GM23338 (cell line): Measurements from ENCODE around the gene ATP13A4. TPM values are rescaled to one million over a fixed set of nuclear protein-coding genes. Genes with fewer than 3 reads are reported as not detected.

ENCODE experiments used
- ATAC-seq: fragments of 200-7000 bp; cut with Tn5 transposase; 3 replicates; pipeline ENCODE4 v1.9.1; 2020
- DNase-seq: peaks from one replicate; pipeline ENCODE4 v3.0.0-alpha.2; 2015; ENCODE audit warnings: low spot score
- H2AFZ ChIP-seq: fragments of 200-600 bp; sonication (generic); 2 replicates; pipeline ENCODE4 v1.8.0; 2016; ENCODE audit warnings: antibody characterized with exemption, mild to moderate bottlenecking, moderate library complexity
- H3F3A ChIP-seq: fragments of 200-600 bp; sonication (generic); replicated peaks from 2 replicates; pipeline ENCODE4 v1.8.0; 2017; ENCODE audit warnings: antibody characterized with exemption, mixed run types, low read depth
- H3K27ac ChIP-seq: fragments of 200-600 bp; sonication (generic); 2 replicates; pipeline ENCODE4 v1.6.1; 2016; ENCODE audit warnings: low read depth
- H3K27me3 ChIP-seq: fragments of 200-600 bp; sonication (generic); 2 replicates; pipeline ENCODE4 v1.8.0; 2016; ENCODE audit warnings: mild to moderate bottlenecking, mixed run types, moderate library complexity; ENCODE audit not compliant: insufficient read depth
- H3K36me3 ChIP-seq: fragments of 200-600 bp; sonication (generic); 2 replicates; pipeline ENCODE4 v1.8.0; 2016; ENCODE audit warnings: mild to moderate bottlenecking; ENCODE audit not compliant: insufficient read depth
- H3K4me1 ChIP-seq: fragments of 200-600 bp; sonication (generic); 2 replicates; pipeline ENCODE4 v1.8.0; 2016; ENCODE audit warnings: mild to moderate bottlenecking, moderate library complexity; ENCODE audit not compliant: insufficient read depth
- H3K4me2 ChIP-seq: fragments of 200-600 bp; sonication (generic); 2 replicates; pipeline ENCODE4 v1.7.1; 2017; ENCODE audit warnings: mixed run types
- H3K4me3 ChIP-seq: fragments of 200-600 bp; sonication (generic); 2 replicates; pipeline ENCODE4 v1.6.1; 2016; ENCODE audit warnings: mixed run types
- H3K79me2 ChIP-seq: fragments of 200-600 bp; sonication (generic); replicated peaks from 2 replicates; pipeline ENCODE4 v1.8.0; 2017; ENCODE audit warnings: mild to moderate bottlenecking; ENCODE audit not compliant: insufficient read depth
- H3K9me2 ChIP-seq: fragments of 200-600 bp; sonication (generic); 2 replicates; pipeline ENCODE4 v1.8.0; 2017; ENCODE audit not compliant: insufficient read depth
- H4K20me1 ChIP-seq: fragments of 200-600 bp; sonication (generic); replicated peaks from 2 replicates; pipeline ENCODE4 v1.8.0; 2017; ENCODE audit warnings: mild to moderate bottlenecking; ENCODE audit not compliant: insufficient read depth
- H3K27ac Mint-ChIP-seq: 2 replicates; pipeline ENCODE4 v1.8.0; 2020; ENCODE audit warnings: inconsistent platforms, mild to moderate bottlenecking, moderate library complexity, mixed read lengths
- H3K27me3 Mint-ChIP-seq: 3 replicates; pipeline ENCODE4 v1.8.0; 2022; ENCODE audit warnings: low read depth, mild to moderate bottlenecking, moderate library complexity, mixed read lengths, inconsistent platforms; ENCODE audit not compliant: insufficient read depth, poor library complexity
- H3K36me3 Mint-ChIP-seq: 3 replicates; pipeline ENCODE4 v1.8.0; 2021; ENCODE audit warnings: low read depth, mild to moderate bottlenecking, inconsistent platforms, moderate library complexity, mixed read lengths
- H3K4me1 Mint-ChIP-seq: 3 replicates; pipeline ENCODE4 v1.8.0; 2020; ENCODE audit warnings: mild to moderate bottlenecking, inconsistent platforms, mixed read lengths
- H3K4me3 Mint-ChIP-seq: 3 replicates; pipeline ENCODE4 v1.8.0; 2021; ENCODE audit warnings: moderate library complexity, mild to moderate bottlenecking, inconsistent platforms, mixed read lengths
- H3K9me3 Mint-ChIP-seq: 3 replicates; pipeline ENCODE4 v1.8.0; 2020; ENCODE audit warnings: moderate library complexity, mild to moderate bottlenecking, inconsistent platforms, mixed read lengths
- CTCF ChIP-seq, 2 experiments: fragments of 200-600 bp in 1 of 2; sonication (generic) in 1 of 2; conservative IDR thresholded peaks; 2 replicates each; pipeline versions ENCODE4 v1.5.1 to v1.6.1; 2016 to 2017; ENCODE audit warnings: antibody characterized with exemption in 2 of 2, low read depth in 2 of 2, mild to moderate bottlenecking in 2 of 2, moderate library complexity in 1 of 2
- ETS1 ChIP-seq: IDR thresholded peaks from 2 replicates; pipeline ENCODE4 v1.6.1; 2016; ENCODE audit warnings: antibody characterized with exemption
- EZH2 ChIP-seq: fragments of 200-600 bp; sonication (generic); IDR thresholded peaks from one replicate; pipeline ENCODE4 v1.8.0; 2017; ENCODE audit warnings: antibody characterized with exemption, mild to moderate bottlenecking, low read depth; ENCODE audit not compliant: unreplicated experiment
- STAT1 ChIP-seq: IDR thresholded peaks from one replicate; pipeline ENCODE4 v1.6.1; 2016; ENCODE audit warnings: antibody characterized with exemption; ENCODE audit not compliant: unreplicated experiment
- ZNF114 ChIP-seq: fragments of 250-450 bp; sonication (Bioruptor Pico); IDR thresholded peaks from 2 replicates; pipeline ENCODE4 v1.5.0; 2020; ENCODE audit warnings: mild to moderate bottlenecking, moderate library complexity
- ZNF331 ChIP-seq: fragments of 250-450 bp; sonication (Bioruptor Pico); IDR thresholded peaks from 2 replicates; pipeline ENCODE4 v1.5.0; 2020; ENCODE audit warnings: low read depth, mild to moderate bottlenecking, moderate library complexity
- polyA plus RNA-seq: library from polyadenylated mRNA; unstranded; fragments of >200 nt; fragmentation: Nextera tagmentation; extraction: Ambion mirVana; gene quantifications from 2 replicates; pipeline ENCODE4 v1.2.1, GENCODE V29; 2016
- total RNA-seq: library from RNA; depleted of rRNA; stranded (reverse); fragments of >200 nt; shearing (Covaris generic); gene quantifications from 2 replicates; pipeline ENCODE4 v1.2.3, GENCODE V29; 2014
- TF ChIP-seq, protein P1 (sequence below): fragments of 250-450 bp; sonication (Bioruptor Pico); IDR thresholded peaks from 2 replicates; pipeline ENCODE4 v1.5.0; 2020; ENCODE audit warnings: mild to moderate bottlenecking, moderate library complexity
- TF ChIP-seq, protein P2 (sequence below): IDR thresholded peaks from one replicate; pipeline ENCODE4 v1.6.1; 2018; ENCODE audit warnings: antibody characterized with exemption; ENCODE audit not compliant: unreplicated experiment

The ATP13A4 gene
- total and polyA plus RNA-seq, 2 experiments from 2014 or later, result not detected

DNA sequence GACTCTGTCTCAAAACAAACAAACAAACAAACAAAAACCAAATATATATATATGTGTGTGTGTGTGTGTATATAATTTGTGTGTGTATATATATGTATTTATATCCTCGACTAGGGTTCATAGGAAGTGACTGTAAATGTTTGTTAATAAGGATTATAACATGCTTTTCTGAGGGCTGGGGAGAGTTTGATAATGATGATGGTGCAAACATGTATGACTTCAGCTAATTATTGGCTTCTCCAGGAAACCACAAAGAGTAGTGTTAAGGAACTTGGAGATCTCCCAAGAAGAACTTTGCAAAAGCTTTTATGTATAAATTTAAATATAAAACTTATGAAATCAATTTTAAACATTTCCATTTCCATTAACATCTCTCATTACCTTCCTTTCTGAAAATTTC, 34.4 kb upstream of the ATP13A4 start (continued):
- TF ChIP-seq, protein P1, sequence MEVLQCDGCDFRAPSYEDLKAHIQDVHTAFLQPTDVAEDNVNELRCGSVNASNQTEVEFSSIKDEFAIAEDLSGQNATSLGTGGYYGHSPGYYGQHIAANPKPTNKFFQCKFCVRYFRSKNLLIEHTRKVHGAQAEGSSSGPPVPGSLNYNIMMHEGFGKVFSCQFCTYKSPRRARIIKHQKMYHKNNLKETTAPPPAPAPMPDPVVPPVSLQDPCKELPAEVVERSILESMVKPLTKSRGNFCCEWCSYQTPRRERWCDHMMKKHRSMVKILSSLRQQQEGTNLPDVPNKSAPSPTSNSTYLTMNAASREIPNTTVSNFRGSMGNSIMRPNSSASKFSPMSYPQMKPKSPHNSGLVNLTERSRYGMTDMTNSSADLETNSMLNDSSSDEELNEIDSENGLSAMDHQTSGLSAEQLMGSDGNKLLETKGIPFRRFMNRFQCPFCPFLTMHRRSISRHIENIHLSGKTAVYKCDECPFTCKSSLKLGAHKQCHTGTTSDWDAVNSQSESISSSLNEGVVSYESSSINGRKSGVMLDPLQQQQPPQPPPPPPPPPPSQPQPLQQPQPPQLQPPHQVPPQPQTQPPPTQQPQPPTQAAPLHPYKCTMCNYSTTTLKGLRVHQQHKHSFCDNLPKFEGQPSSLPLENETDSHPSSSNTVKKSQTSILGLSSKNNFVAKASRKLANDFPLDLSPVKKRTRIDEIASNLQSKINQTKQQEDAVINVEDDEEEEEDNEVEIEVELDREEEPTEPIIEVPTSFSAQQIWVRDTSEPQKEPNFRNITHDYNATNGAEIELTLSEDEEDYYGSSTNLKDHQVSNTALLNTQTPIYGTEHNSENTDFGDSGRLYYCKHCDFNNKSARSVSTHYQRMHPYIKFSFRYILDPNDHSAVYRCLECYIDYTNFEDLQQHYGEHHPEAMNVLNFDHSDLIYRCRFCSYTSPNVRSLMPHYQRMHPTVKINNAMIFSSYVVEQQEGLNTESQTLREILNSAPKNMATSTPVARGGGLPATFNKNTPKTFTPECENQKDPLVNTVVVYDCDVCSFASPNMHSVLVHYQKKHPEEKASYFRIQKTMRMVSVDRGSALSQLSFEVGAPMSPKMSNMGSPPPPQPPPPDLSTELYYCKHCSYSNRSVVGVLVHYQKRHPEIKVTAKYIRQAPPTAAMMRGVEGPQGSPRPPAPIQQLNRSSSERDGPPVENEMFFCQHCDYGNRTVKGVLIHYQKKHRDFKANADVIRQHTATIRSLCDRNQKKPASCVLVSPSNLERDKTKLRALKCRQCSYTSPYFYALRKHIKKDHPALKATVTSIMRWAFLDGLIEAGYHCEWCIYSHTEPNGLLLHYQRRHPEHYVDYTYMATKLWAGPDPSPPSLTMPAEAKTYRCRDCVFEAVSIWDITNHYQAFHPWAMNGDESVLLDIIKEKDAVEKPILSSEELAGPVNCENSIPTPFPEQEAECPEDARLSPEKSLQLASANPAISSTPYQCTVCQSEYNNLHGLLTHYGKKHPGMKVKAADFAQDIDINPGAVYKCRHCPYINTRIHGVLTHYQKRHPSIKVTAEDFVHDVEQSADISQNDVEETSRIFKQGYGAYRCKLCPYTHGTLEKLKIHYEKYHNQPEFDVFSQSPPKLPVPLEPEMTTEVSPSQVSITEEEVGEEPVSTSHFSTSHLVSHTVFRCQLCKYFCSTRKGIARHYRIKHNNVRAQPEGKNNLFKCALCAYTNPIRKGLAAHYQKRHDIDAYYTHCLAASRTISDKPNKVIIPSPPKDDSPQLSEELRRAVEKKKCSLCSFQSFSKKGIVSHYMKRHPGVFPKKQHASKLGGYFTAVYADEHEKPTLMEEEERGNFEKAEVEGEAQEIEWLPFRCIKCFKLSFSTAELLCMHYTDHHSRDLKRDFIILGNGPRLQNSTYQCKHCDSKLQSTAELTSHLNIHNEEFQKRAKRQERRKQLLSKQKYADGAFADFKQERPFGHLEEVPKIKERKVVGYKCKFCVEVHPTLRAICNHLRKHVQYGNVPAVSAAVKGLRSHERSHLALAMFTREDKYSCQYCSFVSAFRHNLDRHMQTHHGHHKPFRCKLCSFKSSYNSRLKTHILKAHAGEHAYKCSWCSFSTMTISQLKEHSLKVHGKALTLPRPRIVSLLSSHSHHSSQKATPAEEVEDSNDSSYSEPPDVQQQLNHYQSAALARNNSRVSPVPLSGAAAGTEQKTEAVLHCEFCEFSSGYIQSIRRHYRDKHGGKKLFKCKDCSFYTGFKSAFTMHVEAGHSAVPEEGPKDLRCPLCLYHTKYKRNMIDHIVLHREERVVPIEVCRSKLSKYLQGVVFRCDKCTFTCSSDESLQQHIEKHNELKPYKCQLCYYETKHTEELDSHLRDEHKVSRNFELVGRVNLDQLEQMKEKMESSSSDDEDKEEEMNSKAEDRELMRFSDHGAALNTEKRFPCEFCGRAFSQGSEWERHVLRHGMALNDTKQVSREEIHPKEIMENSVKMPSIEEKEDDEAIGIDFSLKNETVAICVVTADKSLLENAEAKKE (CRISPR knock-in tag), result no peak
- TF ChIP-seq ZNF114 (CRISPR knock-in tag) (no peak), STAT1 (no peak), EZH2 (no peak), CTCF (conservative IDR thresholded peaks at IDR 0.05; ENCODE audit: low read depth in 2 of 2) (no peak)

- H3K27ac ChIP-seq, result no peak overlapping the region
- H3K9me3 Mint-ChIP-seq, result no peaks in the 10 kb centered on the region
- no peaks in the 10 kb centered on the region for H3K9me2 ChIP-seq
- no peaks in the 10 kb centered on the region for H3K27me3 Mint-ChIP-seq
- H3K27ac Mint-ChIP-seq, result no peak overlapping the region
- H3K4me3 ChIP-seq, result no peak overlapping the region
- no peaks in the 10 kb centered on the region for H3F3A ChIP-seq
- no peaks in the 10 kb centered on the region for H3K27me3 ChIP-seq
- no peaks in the 10 kb centered on the region for H3K36me3 Mint-ChIP-seq
- no peaks in the 10 kb centered on the region for H3K4me1 ChIP-seq
- H3K36me3 ChIP-seq, result no peaks in the 10 kb centered on the region
- peaks cover 8% of the 10 kb centered on the region for H3K4me1 Mint-ChIP-seq
- no peaks in the 10 kb centered on the region for H3K79me2 ChIP-seq
- H4K20me1 ChIP-seq, result no peaks in the 10 kb centered on the region
- ATAC-seq (no peak), DNase-seq (no peak)
- H3K4me2 ChIP-seq, result no peak overlapping the region
- H2AFZ ChIP-seq, result no peak overlapping the region
- H3K4me3 Mint-ChIP-seq, result no peak overlapping the region
- TF ChIP-seq STAT1, result no peak
- TF ChIP-seq, protein P2, sequence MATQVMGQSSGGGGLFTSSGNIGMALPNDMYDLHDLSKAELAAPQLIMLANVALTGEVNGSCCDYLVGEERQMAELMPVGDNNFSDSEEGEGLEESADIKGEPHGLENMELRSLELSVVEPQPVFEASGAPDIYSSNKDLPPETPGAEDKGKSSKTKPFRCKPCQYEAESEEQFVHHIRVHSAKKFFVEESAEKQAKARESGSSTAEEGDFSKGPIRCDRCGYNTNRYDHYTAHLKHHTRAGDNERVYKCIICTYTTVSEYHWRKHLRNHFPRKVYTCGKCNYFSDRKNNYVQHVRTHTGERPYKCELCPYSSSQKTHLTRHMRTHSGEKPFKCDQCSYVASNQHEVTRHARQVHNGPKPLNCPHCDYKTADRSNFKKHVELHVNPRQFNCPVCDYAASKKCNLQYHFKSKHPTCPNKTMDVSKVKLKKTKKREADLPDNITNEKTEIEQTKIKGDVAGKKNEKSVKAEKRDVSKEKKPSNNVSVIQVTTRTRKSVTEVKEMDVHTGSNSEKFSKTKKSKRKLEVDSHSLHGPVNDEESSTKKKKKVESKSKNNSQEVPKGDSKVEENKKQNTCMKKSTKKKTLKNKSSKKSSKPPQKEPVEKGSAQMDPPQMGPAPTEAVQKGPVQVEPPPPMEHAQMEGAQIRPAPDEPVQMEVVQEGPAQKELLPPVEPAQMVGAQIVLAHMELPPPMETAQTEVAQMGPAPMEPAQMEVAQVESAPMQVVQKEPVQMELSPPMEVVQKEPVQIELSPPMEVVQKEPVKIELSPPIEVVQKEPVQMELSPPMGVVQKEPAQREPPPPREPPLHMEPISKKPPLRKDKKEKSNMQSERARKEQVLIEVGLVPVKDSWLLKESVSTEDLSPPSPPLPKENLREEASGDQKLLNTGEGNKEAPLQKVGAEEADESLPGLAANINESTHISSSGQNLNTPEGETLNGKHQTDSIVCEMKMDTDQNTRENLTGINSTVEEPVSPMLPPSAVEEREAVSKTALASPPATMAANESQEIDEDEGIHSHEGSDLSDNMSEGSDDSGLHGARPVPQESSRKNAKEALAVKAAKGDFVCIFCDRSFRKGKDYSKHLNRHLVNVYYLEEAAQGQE, result no peak
- TF ChIP-seq ZNF331 (CRISPR knock-in tag), result no peak
- TF ChIP-seq ZNF114 (CRISPR knock-in tag), result no peak
- TF ChIP-seq ETS1, result no peak
These were observed 31.8 kb upstream of the ATP13A4 start for GRCh38 chr3:193586526-193586925.
